GM18498 (cell line): ENCODE data around the gene CLDN5.

Experiments
- ATAC-seq: cut with Tn5 transposase; IDR thresholded peaks from one replicate; pipeline ENCODE4 v1.9.1; 2021; ENCODE audit warnings: mild to moderate bottlenecking, moderate library complexity; ENCODE audit not compliant: unreplicated experiment

The CLDN5 gene

GRCh38 chr22:19523240-19524169, 705 bp downstream of the CLDN5 start:
- ATAC-seq: no peak

- ATAC-seq: no peak
Measured at GRCh38 chr22:19522881-19523239, 1.4 kb downstream of the CLDN5 start.

GRCh38 chr22:19522190-19522880, 1.9 kb downstream of the CLDN5 start:
- no peak for ATAC-seq

- no peak for ATAC-seq
Measured at GRCh38 chr22:19520566-19521305, 3.5 kb downstream of the CLDN5 start.

- no peak for ATAC-seq
Measured at GRCh38 chr22:19520007-19520406, 4.2 kb downstream of the CLDN5 start.

- no peak for ATAC-seq
Measured at GRCh38 chr22:19519041-19519926, 4.9 kb downstream of the CLDN5 start.

- ATAC-seq: no peak
Measured at GRCh38 chr22:19518635-19519034, 5.6 kb downstream of the CLDN5 start.

- no peak for ATAC-seq
Measured at GRCh38 chr22:19517919-19518611, 6.1 kb downstream of the CLDN5 start.

GRCh38 chr22:19517171-19517500, 7.1 kb downstream of the CLDN5 start:
- ATAC-seq: no peak

GRCh38 chr22:19516378-19517170, 7.6 kb downstream of the CLDN5 start:
- no peak for ATAC-seq

- no peak for ATAC-seq
Measured at GRCh38 chr22:19515654-19516377, 8.4 kb downstream of the CLDN5 start.

- ATAC-seq: no peak
Measured at GRCh38 chr22:19514831-19515565, 9.2 kb downstream of the CLDN5 start.

- ATAC-seq: no peak
Measured at GRCh38 chr22:19513823-19514222, 10.4 kb downstream of the CLDN5 start.

- no peak for ATAC-seq
Measured at GRCh38 chr22:19510919-19511341, 13.3 kb downstream of the CLDN5 start.

- no peak for ATAC-seq
Measured at GRCh38 chr22:19509923-19510322, 14.3 kb downstream of the CLDN5 start.

- ATAC-seq: no peak
Measured at GRCh38 chr22:19509191-19509590, 15.0 kb downstream of the CLDN5 start.

- no peak for ATAC-seq
Measured at GRCh38 chr22:19508024-19508776, 16.0 kb downstream of the CLDN5 start.
